Central memory CD8-positive, alpha-beta T cell (primary cell): ENCODE results near the gene PID1.

ENCODE experiments used
- ATAC-seq: fragments of 150-1000 bp; cut with Tn5 transposase; replicated peaks from 2 replicates; pipeline ENCODE4 v1.10.0; 2022; ENCODE audit warnings: mild to moderate bottlenecking, moderate FRiP score, moderate number of reproducible peaks; ENCODE audit not compliant: poor library complexity, severe bottlenecking; ENCODE audit errors: extremely low read depth
- DNase-seq, 2 donors: peaks; one replicate each; pipeline ENCODE4 v3.0.0; 2021; ENCODE audit warnings: low spot score in 2 of 2
- H3K27ac Mint-ChIP-seq: one replicate; pipeline ENCODE4 v1.8.0; 2022; ENCODE audit warnings: low read depth, mild to moderate bottlenecking, moderate library complexity, mixed read lengths
- H3K27me3 Mint-ChIP-seq: one replicate; pipeline ENCODE4 v1.8.0; 2022; ENCODE audit warnings: mixed read lengths
- H3K36me3 Mint-ChIP-seq: one replicate; pipeline ENCODE4 v1.8.0; 2022; ENCODE audit warnings: mild to moderate bottlenecking, moderate library complexity, mixed read lengths; ENCODE audit not compliant: insufficient read depth
- H3K4me1 Mint-ChIP-seq: one replicate; pipeline ENCODE4 v1.8.0; 2022; ENCODE audit warnings: mixed read lengths
- H3K4me3 Mint-ChIP-seq: one replicate; pipeline ENCODE4 v1.8.0; 2022; ENCODE audit warnings: mild to moderate bottlenecking, moderate library complexity, mixed read lengths
- H3K9me3 Mint-ChIP-seq: one replicate; pipeline ENCODE4 v1.8.0; 2022; ENCODE audit warnings: mixed read lengths

PID1 gene

GRCh38 chr2:229033816-229034215 is 237.3 kb downstream of the PID1 start:
- Mint-ChIP-seq H3K36me3 (peaks cover 2% of the 10 kb centered on the region), H3K4me3 (no peak overlapping the region), H3K27ac (no peak overlapping the region), H3K9me3 (no peaks in the 10 kb centered on the region), H3K27me3 (no peaks in the 10 kb centered on the region), H3K4me1 (no peaks in the 10 kb centered on the region)
- DNase-seq (no peak), ATAC-seq (no peak)

GRCh38 chr2:229032608-229033234 is 238.4 kb downstream of the PID1 start:
- Mint-ChIP-seq H3K27me3 (no peaks in the 10 kb centered on the region), H3K27ac (no peak overlapping the region), H3K36me3 (peaks cover 2% of the 10 kb centered on the region), H3K4me1 (no peaks in the 10 kb centered on the region), H3K9me3 (peaks cover 4% of the 10 kb centered on the region), H3K4me3 (no peak overlapping the region)
- ATAC-seq (no peak), DNase-seq (no peak)

GRCh38 chr2:229027353-229028105 is 243.6 kb downstream of the PID1 start:
- Mint-ChIP-seq H3K9me3 (peaks cover 12% of the 10 kb centered on the region), H3K27me3 (no peaks in the 10 kb centered on the region), H3K4me3 (no peak overlapping the region), H3K4me1 (no peaks in the 10 kb centered on the region), H3K27ac (no peak overlapping the region), H3K36me3 (no peaks in the 10 kb centered on the region)
- DNase-seq (no peak), ATAC-seq (no peak)

- DNase-seq (no peak), ATAC-seq (no peak)
- no peak overlapping the region for H3K4me3 Mint-ChIP-seq
- peaks cover 12% of the 10 kb centered on the region for H3K9me3 Mint-ChIP-seq
- no peak overlapping the region for H3K27ac Mint-ChIP-seq
- no peaks in the 10 kb centered on the region for H3K27me3 Mint-ChIP-seq
- no peaks in the 10 kb centered on the region for H3K36me3 Mint-ChIP-seq
- no peaks in the 10 kb centered on the region for H3K4me1 Mint-ChIP-seq
These were observed 245.4 kb downstream of the PID1 start for GRCh38 chr2:229025653-229026052.

GRCh38 chr2:229022652-229023051 is 248.4 kb downstream of the PID1 start:
- Mint-ChIP-seq H3K27me3 (no peaks in the 10 kb centered on the region), H3K4me3 (no peak overlapping the region), H3K4me1 (no peaks in the 10 kb centered on the region), H3K27ac (no peak overlapping the region), H3K36me3 (no peaks in the 10 kb centered on the region), H3K9me3 (peaks cover 14% of the 10 kb centered on the region)
- no peak for DNase-seq
- no peak for ATAC-seq

- DNase-seq = no peak
- no peak overlapping the region for H3K27ac Mint-ChIP-seq
- no peak for ATAC-seq
- no peaks in the 10 kb centered on the region for H3K27me3 Mint-ChIP-seq
- peaks cover 11% of the 10 kb centered on the region for H3K9me3 Mint-ChIP-seq
- no peaks in the 10 kb centered on the region for H3K4me1 Mint-ChIP-seq
- H3K36me3 Mint-ChIP-seq = no peaks in the 10 kb centered on the region
- H3K4me3 Mint-ChIP-seq = no peak overlapping the region
These were observed 249.0 kb downstream of the PID1 start for GRCh38 chr2:229022071-229022470.

GRCh38 chr2:229009816-229010215 is 261.3 kb downstream of the PID1 start:
- no peak overlapping the region for H3K27ac Mint-ChIP-seq
- no peak overlapping the region for H3K4me3 Mint-ChIP-seq
- peaks cover 26% of the 10 kb centered on the region for H3K9me3 Mint-ChIP-seq
- no peaks in the 10 kb centered on the region for H3K36me3 Mint-ChIP-seq
- ATAC-seq (no peak), DNase-seq (no peak)
- no peaks in the 10 kb centered on the region for H3K4me1 Mint-ChIP-seq
- no peaks in the 10 kb centered on the region for H3K27me3 Mint-ChIP-seq

- H3K4me1 Mint-ChIP-seq = no peaks in the 10 kb centered on the region
- H3K9me3 Mint-ChIP-seq = peaks cover 33% of the 10 kb centered on the region
- ATAC-seq (no peak), DNase-seq (no peak)
- H3K27me3 Mint-ChIP-seq = no peaks in the 10 kb centered on the region
- H3K27ac Mint-ChIP-seq = no peak overlapping the region
- H3K36me3 Mint-ChIP-seq = no peaks in the 10 kb centered on the region
- H3K4me3 Mint-ChIP-seq = no peak overlapping the region
These were observed 267.8 kb downstream of the PID1 start for GRCh38 chr2:229003256-229003655.

GRCh38 chr2:229001196-229001595 is 269.9 kb downstream of the PID1 start:
- Mint-ChIP-seq H3K9me3 (peaks cover 25% of the 10 kb centered on the region), H3K27me3 (no peaks in the 10 kb centered on the region), H3K4me1 (no peaks in the 10 kb centered on the region), H3K27ac (no peak overlapping the region), H3K36me3 (no peaks in the 10 kb centered on the region), H3K4me3 (no peak overlapping the region)
- DNase-seq (no peak), ATAC-seq (no peak)

GRCh38 chr2:228999326-228999725 is 271.8 kb downstream of the PID1 start:
- Mint-ChIP-seq H3K36me3 (no peaks in the 10 kb centered on the region), H3K27ac (no peak overlapping the region), H3K4me1 (no peaks in the 10 kb centered on the region), H3K27me3 (no peaks in the 10 kb centered on the region), H3K9me3 (peaks cover 32% of the 10 kb centered on the region), H3K4me3 (no peak overlapping the region)
- DNase-seq (no peak), ATAC-seq (no peak)

- H3K27ac Mint-ChIP-seq = no peak overlapping the region
- DNase-seq (no peak), ATAC-seq (no peak)
- H3K4me3 Mint-ChIP-seq = no peak overlapping the region
- H3K27me3 Mint-ChIP-seq = no peaks in the 10 kb centered on the region
- H3K9me3 Mint-ChIP-seq = peaks cover 17% of the 10 kb centered on the region
- H3K36me3 Mint-ChIP-seq = no peaks in the 10 kb centered on the region
- no peaks in the 10 kb centered on the region for H3K4me1 Mint-ChIP-seq
These were observed 282.3 kb downstream of the PID1 start for GRCh38 chr2:228988786-228989185.

GRCh38 chr2:228987441-228988155 is 283.5 kb downstream of the PID1 start:
- H3K27me3 Mint-ChIP-seq = no peaks in the 10 kb centered on the region
- H3K4me3 Mint-ChIP-seq = no peak overlapping the region
- H3K36me3 Mint-ChIP-seq = no peaks in the 10 kb centered on the region
- H3K4me1 Mint-ChIP-seq = no peaks in the 10 kb centered on the region
- no peak for DNase-seq
- H3K27ac Mint-ChIP-seq = no peak overlapping the region
- H3K9me3 Mint-ChIP-seq = peaks cover 17% of the 10 kb centered on the region
- no peak for ATAC-seq

GRCh38 chr2:228986961-228987360 is 284.1 kb downstream of the PID1 start:
- no peaks in the 10 kb centered on the region for H3K4me1 Mint-ChIP-seq
- H3K27ac Mint-ChIP-seq = no peak overlapping the region
- ATAC-seq (no peak), DNase-seq (no peak)
- peaks cover 18% of the 10 kb centered on the region for H3K9me3 Mint-ChIP-seq
- no peaks in the 10 kb centered on the region for H3K27me3 Mint-ChIP-seq
- no peaks in the 10 kb centered on the region for H3K36me3 Mint-ChIP-seq
- H3K4me3 Mint-ChIP-seq = no peak overlapping the region
